Measurements from ENCODE around the gene FILIP1L. TPM values are rescaled to one million over a fixed set of nuclear protein-coding genes. Genes with fewer than 3 reads are reported as not detected.
A peak's percentile ranks its signal among the peaks of the same experiment; 100 is the strongest.

FILIP1L gene
- polyA plus RNA-seq, 1 experiment = 31.2 TPM

DNA sequence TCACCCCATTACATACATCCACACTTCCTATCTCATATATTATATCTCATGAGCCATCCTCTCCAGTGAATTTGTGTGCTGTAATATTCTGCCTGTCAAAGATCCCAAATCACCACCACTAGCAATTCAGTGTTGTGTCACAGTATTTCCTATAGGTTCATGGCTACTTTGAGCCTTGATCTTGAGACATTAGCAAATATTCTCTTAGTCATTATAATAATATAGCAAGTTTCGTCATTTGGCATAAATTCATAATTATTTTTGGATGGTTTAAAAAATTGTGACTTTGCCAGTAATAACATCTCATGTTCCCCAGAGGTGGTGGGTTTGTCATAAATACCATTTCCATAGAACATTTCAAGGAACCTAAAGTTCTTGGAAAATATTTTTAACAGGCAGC, 249.0 kb downstream of the FILIP1L start:
- DNase-seq (ENCODE audit: low read depth) = no peak
- CTCF ChIA-PET = no interaction called here
- H3K36me3 ChIP-seq (ENCODE audit: control insufficient read depth, insufficient read depth, low read length) = peaks cover 9% of the 10 kb centered on the region

GRCh38 chr3:99864289-99864688, 250.0 kb downstream of the FILIP1L start:
- ChIA-PET POLR2A (no interaction called here), CTCF (no interaction called here)
- no peak for DNase-seq (ENCODE audit: low read depth)
- Histone ChIP-seq H3K27me3 (ENCODE audit: control insufficient read depth, insufficient read depth, low read length) (no peaks in the 10 kb centered on the region), H3K4me3 (ENCODE audit: low read depth, low read length) (no peak overlapping the region), H3K36me3 (ENCODE audit: control insufficient read depth, insufficient read depth, low read length) (peaks cover 9% of the 10 kb centered on the region)
- TF ChIP-seq, protein P1, sequence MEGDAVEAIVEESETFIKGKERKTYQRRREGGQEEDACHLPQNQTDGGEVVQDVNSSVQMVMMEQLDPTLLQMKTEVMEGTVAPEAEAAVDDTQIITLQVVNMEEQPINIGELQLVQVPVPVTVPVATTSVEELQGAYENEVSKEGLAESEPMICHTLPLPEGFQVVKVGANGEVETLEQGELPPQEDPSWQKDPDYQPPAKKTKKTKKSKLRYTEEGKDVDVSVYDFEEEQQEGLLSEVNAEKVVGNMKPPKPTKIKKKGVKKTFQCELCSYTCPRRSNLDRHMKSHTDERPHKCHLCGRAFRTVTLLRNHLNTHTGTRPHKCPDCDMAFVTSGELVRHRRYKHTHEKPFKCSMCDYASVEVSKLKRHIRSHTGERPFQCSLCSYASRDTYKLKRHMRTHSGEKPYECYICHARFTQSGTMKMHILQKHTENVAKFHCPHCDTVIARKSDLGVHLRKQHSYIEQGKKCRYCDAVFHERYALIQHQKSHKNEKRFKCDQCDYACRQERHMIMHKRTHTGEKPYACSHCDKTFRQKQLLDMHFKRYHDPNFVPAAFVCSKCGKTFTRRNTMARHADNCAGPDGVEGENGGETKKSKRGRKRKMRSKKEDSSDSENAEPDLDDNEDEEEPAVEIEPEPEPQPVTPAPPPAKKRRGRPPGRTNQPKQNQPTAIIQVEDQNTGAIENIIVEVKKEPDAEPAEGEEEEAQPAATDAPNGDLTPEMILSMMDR (IDR thresholded peaks at IDR 0.05; ENCODE audit: insufficient read depth, low read depth, low read length) = no peak

More for the DNA sequence above, 249.0 kb downstream of the FILIP1L start:
- TF ChIP-seq, protein P1 (IDR thresholded peaks at IDR 0.05; ENCODE audit: insufficient read depth, low read depth, low read length) = no peak
- H3K4me3 ChIP-seq (ENCODE audit: low read depth, low read length) = no peak overlapping the region
- H3K27me3 ChIP-seq (ENCODE audit: control insufficient read depth, insufficient read depth, low read length) = no peaks in the 10 kb centered on the region
- POLR2A ChIA-PET = interaction anchor here (0.7 kb wide), 1 partner anchor 536 kb away, joined by 5 read pairs; the partner anchor contains the start of genes LNP1 and TOMM70

DNA sequence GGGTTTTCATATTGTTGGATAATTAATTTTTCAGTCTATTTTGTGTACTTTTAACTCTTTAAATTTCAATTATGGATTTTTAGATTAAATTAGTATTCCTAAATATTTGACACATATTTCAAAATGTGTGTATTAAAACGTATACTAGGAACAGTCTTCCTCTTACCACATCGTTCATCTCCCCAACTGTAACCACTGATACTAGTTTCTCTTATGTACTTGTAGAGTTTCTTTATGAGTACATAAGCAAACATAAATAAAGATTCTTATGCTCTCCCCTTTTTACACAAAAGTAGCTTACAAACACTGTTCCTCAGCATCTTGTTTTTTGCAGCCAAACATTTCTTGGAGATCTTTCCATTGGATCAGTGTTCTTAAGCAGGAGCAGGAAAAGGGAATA, 250.7 kb downstream of the FILIP1L start:
- Histone ChIP-seq H3K27me3 (ENCODE audit: control insufficient read depth, insufficient read depth, low read length) (no peaks in the 10 kb centered on the region), H3K4me3 (ENCODE audit: low read depth, low read length) (no peak overlapping the region), H3K36me3 (ENCODE audit: control insufficient read depth, insufficient read depth, low read length) (peaks cover 9% of the 10 kb centered on the region)
- ChIA-PET CTCF (no interaction called here), POLR2A (no interaction called here)
- TF ChIP-seq, protein P1 (IDR thresholded peaks at IDR 0.05; ENCODE audit: insufficient read depth, low read depth, low read length) = no peak
- DNase-seq (ENCODE audit: low read depth) = no peak

DNA sequence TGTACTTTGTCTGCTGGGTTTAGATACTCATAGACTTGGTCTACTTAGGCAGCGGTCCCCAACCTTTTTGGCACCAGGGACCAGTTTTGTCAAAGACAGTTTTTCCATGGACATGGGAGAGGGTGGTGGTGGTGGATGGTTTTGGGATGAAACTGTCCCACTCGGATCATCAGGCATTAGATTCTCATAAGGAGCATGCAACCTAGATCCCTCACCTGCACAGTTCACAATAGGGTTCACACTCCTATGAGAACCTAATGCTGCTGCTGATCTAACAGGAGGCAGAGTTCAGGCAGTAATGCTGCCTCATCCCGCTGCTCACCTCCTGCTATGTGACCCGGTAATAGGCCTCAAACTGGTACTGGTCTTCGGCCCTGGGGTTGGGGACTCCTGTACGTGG, 251.3 kb downstream of the FILIP1L start:
- H3K27me3 ChIP-seq (ENCODE audit: control insufficient read depth, insufficient read depth, low read length) = no peaks in the 10 kb centered on the region
- peaks cover 8% of the 10 kb centered on the region for H3K36me3 ChIP-seq (ENCODE audit: control insufficient read depth, insufficient read depth, low read length)
- ChIA-PET POLR2A (no interaction called here), CTCF (no interaction called here)
- TF ChIP-seq, protein P1 (IDR thresholded peaks at IDR 0.05; ENCODE audit: insufficient read depth, low read depth, low read length) = no peak
- no peak for DNase-seq (ENCODE audit: low read depth)
- H3K4me3 ChIP-seq (ENCODE audit: low read depth, low read length) = no peak overlapping the region

DNA sequence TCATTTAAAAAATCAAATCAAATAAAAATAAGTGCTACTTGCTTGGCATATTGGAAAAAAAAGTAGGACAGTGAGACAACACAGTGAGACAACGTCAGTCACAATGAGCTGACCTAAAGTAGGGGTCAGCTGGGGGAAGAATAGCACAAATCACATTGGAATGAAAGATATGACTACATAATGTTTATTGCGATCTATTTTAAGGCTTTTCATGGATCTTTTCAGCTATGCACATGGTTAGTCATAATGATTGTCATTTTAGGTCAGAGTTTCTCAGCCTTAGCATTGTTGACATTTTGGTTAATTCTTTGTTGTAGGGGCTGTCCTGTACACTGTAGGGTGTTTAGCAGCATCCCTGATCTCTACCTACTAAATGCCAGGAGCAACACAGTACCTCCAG, 252.1 kb downstream of the FILIP1L start:
- ChIA-PET CTCF (interaction anchor here (0.7 to 1.5 kb wide), 2 partner anchors 18 to 293 kb away, joined by 4 to 9 read pairs; no protein-coding TSS in a partner anchor), POLR2A (interaction anchor here (0.5 to 0.8 kb wide), 2 partner anchors 180 to 185 kb away, joined by 5 to 6 read pairs; no protein-coding TSS in a partner anchor)
- Histone ChIP-seq H3K36me3 (ENCODE audit: control insufficient read depth, insufficient read depth, low read length) (peaks cover 8% of the 10 kb centered on the region), H3K27me3 (ENCODE audit: control insufficient read depth, insufficient read depth, low read length) (no peaks in the 10 kb centered on the region), H3K4me3 (ENCODE audit: low read depth, low read length) (no peak overlapping the region)
- TF ChIP-seq, protein P1 (IDR thresholded peaks at IDR 0.05; ENCODE audit: insufficient read depth, low read depth, low read length) = no peak
- peak; percentile 60 for DNase-seq (ENCODE audit: low read depth)
